OCI-LY7 (cell line): Measurements from ENCODE around the gene NFYC.

Experiments used
- EZH2phosphoT487 ChIP-seq: fragments of 200-600 bp; sonication (generic); IDR thresholded peaks from 2 replicates; pipeline ENCODE4 v1.6.1; 2018; ENCODE audit warnings: low read depth, borderline replicate concordance, mild to moderate bottlenecking, mixed run types, antibody characterized with exemption, low read length, moderate library complexity, mixed read lengths
- TF ChIP-seq, protein P1 (sequence below): fragments of 200-600 bp; sonication (generic); conservative IDR thresholded peaks from 2 replicates; pipeline ENCODE4 v1.5.1; 2014; ENCODE audit warnings: mild to moderate bottlenecking, antibody characterized with exemption, low read length, moderate library complexity, mixed read lengths

DNA sequence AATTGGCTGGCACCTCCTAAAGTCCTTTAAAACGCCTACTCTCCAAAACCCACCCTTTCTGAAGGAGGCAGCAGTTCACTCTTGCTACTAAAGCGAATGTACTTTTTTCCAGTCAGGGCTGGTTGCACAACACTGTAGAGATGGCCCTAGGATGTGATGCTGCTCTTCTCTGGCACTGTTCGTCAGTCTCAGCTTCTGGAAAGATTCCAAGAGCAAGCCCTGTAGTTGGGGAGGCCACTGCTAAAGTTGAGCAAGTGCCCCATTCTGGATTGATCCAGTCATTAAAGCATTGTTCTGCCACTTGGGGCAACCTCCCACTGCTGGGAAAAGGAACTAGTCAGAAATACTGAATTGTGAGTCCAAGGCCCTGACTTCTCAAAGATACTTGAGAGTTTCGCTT is 63.6 kb downstream of the NFYC start:
- TF ChIP-seq, protein P1, sequence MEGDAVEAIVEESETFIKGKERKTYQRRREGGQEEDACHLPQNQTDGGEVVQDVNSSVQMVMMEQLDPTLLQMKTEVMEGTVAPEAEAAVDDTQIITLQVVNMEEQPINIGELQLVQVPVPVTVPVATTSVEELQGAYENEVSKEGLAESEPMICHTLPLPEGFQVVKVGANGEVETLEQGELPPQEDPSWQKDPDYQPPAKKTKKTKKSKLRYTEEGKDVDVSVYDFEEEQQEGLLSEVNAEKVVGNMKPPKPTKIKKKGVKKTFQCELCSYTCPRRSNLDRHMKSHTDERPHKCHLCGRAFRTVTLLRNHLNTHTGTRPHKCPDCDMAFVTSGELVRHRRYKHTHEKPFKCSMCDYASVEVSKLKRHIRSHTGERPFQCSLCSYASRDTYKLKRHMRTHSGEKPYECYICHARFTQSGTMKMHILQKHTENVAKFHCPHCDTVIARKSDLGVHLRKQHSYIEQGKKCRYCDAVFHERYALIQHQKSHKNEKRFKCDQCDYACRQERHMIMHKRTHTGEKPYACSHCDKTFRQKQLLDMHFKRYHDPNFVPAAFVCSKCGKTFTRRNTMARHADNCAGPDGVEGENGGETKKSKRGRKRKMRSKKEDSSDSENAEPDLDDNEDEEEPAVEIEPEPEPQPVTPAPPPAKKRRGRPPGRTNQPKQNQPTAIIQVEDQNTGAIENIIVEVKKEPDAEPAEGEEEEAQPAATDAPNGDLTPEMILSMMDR: 0 out of 2 replicates have a peak, but pooled peaks have one; percentile 10
- TF ChIP-seq EZH2phosphoT487: no peak
